Esophagus squamous epithelium (tissue), 5 donors: ENCODE results near the gene PAQR8. TPM values are rescaled to one million over a fixed set of nuclear protein-coding genes. Genes with fewer than 3 reads are reported as not detected.

Experiments used
- DNase-seq: peaks from one replicate; lab custom pipeline; 2025; lab: John Stamatoyannopoulos, UW
- H3K27ac ChIP-seq, 4 donors: fragments of 200-600 bp; sonication (generic); one replicate each; pipeline ENCODE4 v1.5.1; 2016 to 2019; ENCODE audit warnings: mild to moderate bottlenecking in 1 of 4
- H3K27me3 ChIP-seq, 4 donors: fragments of 200-600 bp; sonication (generic); 1 replicate in 3 of 4; 2 replicates in 1 of 4; pipeline versions ENCODE4 v1.5.1 to v1.6.0; 2017 to 2021; ENCODE audit warnings: antibody characterized with exemption in 1 of 4
- H3K36me3 ChIP-seq, 3 donors: fragments of 200-600 bp; sonication (generic); one replicate each; pipeline ENCODE4 v1.5.1; 2016 to 2019
- H3K4me1 ChIP-seq, 3 donors: fragments of 200-600 bp; sonication (generic); one replicate each; pipeline ENCODE4 v1.5.1; 2017 to 2019
- H3K4me3 ChIP-seq, 4 donors: fragments of 200-600 bp; sonication (generic); 1 replicate in 3 of 4; 2 replicates in 1 of 4; pipeline ENCODE4 v1.5.1; 2016 to 2019; ENCODE audit warnings: mild to moderate bottlenecking in 2 of 4, moderate library complexity in 1 of 4
- H3K9me3 ChIP-seq, 3 donors: fragments of 200-600 bp; sonication (generic); one replicate each; pipeline ENCODE4 v1.5.1; 2016 to 2019
- POLR2A ChIP-seq, 4 donors: fragments of 450-650 bp; IDR thresholded peaks; one replicate each; pipeline ENCODE4 v1.6.1; 2017; ENCODE audit warnings: antibody characterized with exemption in 4 of 4, mild to moderate bottlenecking in 4 of 4, moderate library complexity in 3 of 4
- whole genome bisulfite sequencing, 2 donors: methylation state at CpG; one replicate each; pipeline ENCODE4 v1.1.5; 2018; 5-methylcytosine and 5-hydroxymethylcytosine counted together
- intact Hi-C: fragments of 100-400 bp; cut with DNase I; formaldehyde crosslinking; loops from one replicate; pipeline ENCODE4 v1.15.0; 2022
- total RNA-seq, 4 donors: library from RNA; depleted of rRNA; stranded (reverse); fragments of >200 nt; gene quantifications; one replicate each; pipeline ENCODE4 v1.1.0, GENCODE V29; 2016
- TF ChIP-seq, protein P1 (sequence below), 6 experiments: fragments of 450-650 bp in 4 of 6; fragments of 200-600 bp in 2 of 6; sonication (generic) in 2 of 6; IDR thresholded peaks; one replicate each; pipeline ENCODE4 v1.5.1; 2016 to 2019; ENCODE audit warnings: antibody characterized with exemption in 6 of 6, mild to moderate bottlenecking in 4 of 6, moderate library complexity in 4 of 6
- donor health status: DM: yes; HTN: yes; CAD: no.

The PAQR8 gene
- total RNA-seq, 4 donors from 2014 or later: 1.7 to 22.5 (median 11.5) TPM

DNA sequence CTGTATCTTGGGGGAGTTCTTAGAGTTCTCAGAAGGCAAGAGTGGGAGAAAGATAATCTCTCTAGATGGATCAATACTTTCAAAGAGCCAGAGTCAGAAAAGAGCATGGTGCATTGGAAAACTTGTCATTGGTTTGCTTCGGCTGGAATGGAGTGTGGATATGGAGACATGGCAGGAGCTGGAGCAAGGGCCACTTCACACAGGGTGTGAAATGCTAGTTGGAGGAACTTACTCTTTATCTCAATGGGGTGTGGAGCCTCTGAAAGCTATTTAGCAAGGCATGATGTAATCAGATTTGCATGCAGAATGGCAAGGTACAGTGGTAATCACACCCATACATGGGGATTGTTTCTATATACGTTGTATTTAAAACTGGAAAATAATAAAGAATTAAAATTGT is 31.5 kb upstream of the PAQR8 start:
- TF ChIP-seq, protein P1, sequence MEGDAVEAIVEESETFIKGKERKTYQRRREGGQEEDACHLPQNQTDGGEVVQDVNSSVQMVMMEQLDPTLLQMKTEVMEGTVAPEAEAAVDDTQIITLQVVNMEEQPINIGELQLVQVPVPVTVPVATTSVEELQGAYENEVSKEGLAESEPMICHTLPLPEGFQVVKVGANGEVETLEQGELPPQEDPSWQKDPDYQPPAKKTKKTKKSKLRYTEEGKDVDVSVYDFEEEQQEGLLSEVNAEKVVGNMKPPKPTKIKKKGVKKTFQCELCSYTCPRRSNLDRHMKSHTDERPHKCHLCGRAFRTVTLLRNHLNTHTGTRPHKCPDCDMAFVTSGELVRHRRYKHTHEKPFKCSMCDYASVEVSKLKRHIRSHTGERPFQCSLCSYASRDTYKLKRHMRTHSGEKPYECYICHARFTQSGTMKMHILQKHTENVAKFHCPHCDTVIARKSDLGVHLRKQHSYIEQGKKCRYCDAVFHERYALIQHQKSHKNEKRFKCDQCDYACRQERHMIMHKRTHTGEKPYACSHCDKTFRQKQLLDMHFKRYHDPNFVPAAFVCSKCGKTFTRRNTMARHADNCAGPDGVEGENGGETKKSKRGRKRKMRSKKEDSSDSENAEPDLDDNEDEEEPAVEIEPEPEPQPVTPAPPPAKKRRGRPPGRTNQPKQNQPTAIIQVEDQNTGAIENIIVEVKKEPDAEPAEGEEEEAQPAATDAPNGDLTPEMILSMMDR (IDR thresholded peaks at IDR 0.05): no peak
- no peak for TF ChIP-seq POLR2A (IDR thresholded peaks at IDR 0.05)
- no peak overlapping the region for H3K4me3 ChIP-seq
- intact Hi-C loops: no loop called here
- H3K27ac ChIP-seq: peak overlapping the region in 3 of 4 donors; percentile 48 to 83 (median 80)
- 70 to 78% methylated on average over 2 of the region's 2 CpGs for WGBS, 2 donors
- no peaks in the 10 kb centered on the region for H3K36me3 ChIP-seq
- H3K9me3 ChIP-seq: no peaks in the 10 kb centered on the region
- no peaks in the 10 kb centered on the region for H3K27me3 ChIP-seq
- H3K4me1 ChIP-seq: peaks cover 0 to 69% (median 0%) of the 10 kb centered on the region in 3 donors
- no peak for DNase-seq

DNA sequence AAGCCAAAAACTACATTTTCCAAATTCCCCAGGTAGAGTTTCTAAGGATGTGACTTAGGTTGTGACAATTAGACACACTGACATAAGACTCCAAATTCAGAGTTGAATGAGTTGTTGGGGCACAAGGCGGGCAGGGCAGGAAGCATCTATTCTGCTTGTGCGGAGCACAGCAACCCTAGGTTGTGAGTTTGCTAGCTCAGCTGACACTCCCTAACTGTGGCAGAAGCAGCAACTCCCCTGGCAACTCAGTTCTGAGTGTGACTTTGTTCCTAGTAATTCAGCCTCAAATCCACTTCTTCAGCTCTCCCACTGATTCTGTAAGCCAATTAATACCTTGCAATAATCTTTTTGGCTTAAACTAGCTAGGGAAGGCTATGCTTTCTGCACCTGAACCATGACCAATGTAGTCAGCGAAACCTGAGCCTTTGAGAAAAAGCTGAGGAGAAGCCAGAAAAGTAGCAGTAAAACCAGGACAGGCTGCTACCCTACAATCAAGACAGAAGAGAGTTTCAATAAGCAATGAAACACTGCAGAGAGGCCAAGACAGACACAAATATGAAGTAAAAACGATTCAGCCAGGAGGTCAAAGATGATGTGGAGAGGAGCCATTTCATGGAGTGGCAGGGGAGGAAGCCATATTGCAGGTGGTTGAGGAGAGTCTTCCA is 30.0 kb upstream of the PAQR8 start:
- Histone ChIP-seq H3K4me1 (peaks cover 0 to 73% (median 0%) of the 10 kb centered on the region in 3 donors), H3K27me3 (no peaks in the 10 kb centered on the region), H3K27ac (peak overlapping the region; percentile 5 to 83 (median 50)), H3K4me3 (no peak overlapping the region), H3K36me3 (no peaks in the 10 kb centered on the region), H3K9me3 (no peaks in the 10 kb centered on the region)
- intact Hi-C loops: no loop called here
- TF ChIP-seq, protein P1 (IDR thresholded peaks at IDR 0.05): no peak
- TF ChIP-seq POLR2A (IDR thresholded peaks at IDR 0.05): no peak
- no peak for DNase-seq
- WGBS, 2 donors: 44 to 77% methylated on average over 4 of the region's 4 CpGs

DNA sequence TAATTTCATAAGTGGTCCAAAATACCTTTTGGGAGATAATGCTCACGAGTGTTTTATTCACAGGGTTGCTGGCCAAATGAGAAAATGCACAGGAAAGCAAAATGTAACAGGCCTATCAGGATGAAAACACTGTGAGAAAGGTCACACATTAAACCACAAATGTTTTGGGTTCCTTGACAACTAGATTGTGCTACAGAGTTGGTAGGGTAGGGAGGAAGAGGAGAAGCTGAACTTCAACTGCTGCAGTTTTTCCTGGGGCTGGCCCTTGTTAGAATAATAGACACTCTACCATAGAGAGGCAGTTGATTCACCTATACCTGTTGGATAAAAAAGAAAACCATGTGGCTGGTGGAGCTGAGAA is 28.1 kb upstream of the PAQR8 start:
- peak overlapping the region; percentile 10 to 83 (median 27) for H3K27ac ChIP-seq
- H3K4me3 ChIP-seq: no peak overlapping the region
- H3K27me3 ChIP-seq: no peaks in the 10 kb centered on the region
- H3K36me3 ChIP-seq: no peaks in the 10 kb centered on the region
- intact Hi-C loops: no loop called here
- no peak for TF ChIP-seq POLR2A (IDR thresholded peaks at IDR 0.05)
- TF ChIP-seq, protein P1 (IDR thresholded peaks at IDR 0.05): no peak
- WGBS, 2 donors: 25 to 33% methylated on average over 1 of the region's 1 CpG
- H3K9me3 ChIP-seq: no peaks in the 10 kb centered on the region
- peaks cover 0 to 77% (median 0%) of the 10 kb centered on the region in 3 donors for H3K4me1 ChIP-seq
- no peak for DNase-seq

DNA sequence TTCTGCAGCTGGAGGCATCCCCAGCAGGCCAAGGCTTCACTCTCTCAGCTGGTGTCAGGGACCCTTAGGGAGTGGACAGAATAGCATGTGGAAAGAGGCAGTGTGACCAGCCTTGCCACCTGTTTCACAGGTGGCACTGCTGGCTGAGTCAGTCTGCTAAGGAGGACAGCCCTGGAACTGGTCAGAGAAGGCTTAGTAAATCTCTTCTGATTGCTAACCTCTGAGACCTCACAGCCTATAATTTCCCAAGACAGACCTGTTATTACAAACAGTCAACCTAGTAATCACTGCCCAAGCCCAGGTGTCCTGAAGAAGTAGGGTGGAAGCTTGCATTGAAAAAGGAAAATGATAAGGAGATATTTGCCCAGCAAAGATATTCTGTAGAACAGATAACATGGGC is 26.4 kb upstream of the PAQR8 start:
- TF ChIP-seq, protein P1 (IDR thresholded peaks at IDR 0.05): no peak
- no peaks in the 10 kb centered on the region for H3K36me3 ChIP-seq
- no peak for DNase-seq
- H3K4me3 ChIP-seq: no peak overlapping the region
- peaks cover 0 to 70% (median 0%) of the 10 kb centered on the region in 3 donors for H3K4me1 ChIP-seq
- intact Hi-C loops: no loop called here
- H3K9me3 ChIP-seq: no peaks in the 10 kb centered on the region
- peak overlapping the region in 3 of 4 donors; percentile 9 to 83 (median 43) for H3K27ac ChIP-seq
- H3K27me3 ChIP-seq: no peaks in the 10 kb centered on the region

DNA sequence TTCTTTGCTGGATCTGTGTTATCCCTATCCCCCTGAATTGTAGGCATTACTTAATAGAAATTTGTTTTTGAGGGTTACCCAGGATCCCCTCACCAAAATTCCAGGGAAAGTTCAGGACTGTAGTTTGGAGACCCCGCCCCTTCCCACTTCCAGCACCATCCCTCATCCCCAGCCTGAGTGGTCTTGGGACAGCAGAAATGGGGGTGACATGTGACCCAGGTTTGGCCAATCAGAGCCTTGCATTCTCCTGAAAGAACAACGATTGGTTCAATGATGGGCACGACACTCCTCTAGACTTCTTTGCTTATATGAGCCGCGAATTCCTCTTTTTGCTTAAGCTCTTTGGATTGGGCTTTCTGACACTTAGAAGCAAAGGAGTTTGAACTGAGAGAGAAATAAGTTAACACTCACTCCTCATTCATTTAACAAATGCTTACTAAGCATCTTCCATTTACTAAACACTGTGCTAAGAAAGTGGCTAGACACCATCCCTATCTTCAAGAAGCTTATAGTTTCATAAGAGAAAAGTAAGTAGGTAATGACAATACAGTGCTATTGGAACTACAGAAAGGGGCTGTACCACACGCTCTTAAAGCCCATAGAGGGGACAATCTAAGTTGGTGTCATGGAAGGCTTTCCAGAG is 24.9 kb upstream of the PAQR8 start:
- Histone ChIP-seq H3K27me3 (no peaks in the 10 kb centered on the region), H3K36me3 (no peaks in the 10 kb centered on the region), H3K4me3 (no peak overlapping the region), H3K9me3 (no peaks in the 10 kb centered on the region), H3K4me1 (peaks cover 0 to 56% (median 0%) of the 10 kb centered on the region in 3 donors), H3K27ac (peak overlapping the region in 3 of 4 donors; percentile 52 to 83 (median 69))
- WGBS, 2 donors: 92 to 94% methylated on average over 6 of the region's 6 CpGs
- intact Hi-C loops: no loop called here
- DNase-seq: no peak
- TF ChIP-seq POLR2A (IDR thresholded peaks at IDR 0.05): no peak
- TF ChIP-seq, protein P1 (IDR thresholded peaks at IDR 0.05): no peak
